ENCODE results near the gene NCAN.

DNA sequence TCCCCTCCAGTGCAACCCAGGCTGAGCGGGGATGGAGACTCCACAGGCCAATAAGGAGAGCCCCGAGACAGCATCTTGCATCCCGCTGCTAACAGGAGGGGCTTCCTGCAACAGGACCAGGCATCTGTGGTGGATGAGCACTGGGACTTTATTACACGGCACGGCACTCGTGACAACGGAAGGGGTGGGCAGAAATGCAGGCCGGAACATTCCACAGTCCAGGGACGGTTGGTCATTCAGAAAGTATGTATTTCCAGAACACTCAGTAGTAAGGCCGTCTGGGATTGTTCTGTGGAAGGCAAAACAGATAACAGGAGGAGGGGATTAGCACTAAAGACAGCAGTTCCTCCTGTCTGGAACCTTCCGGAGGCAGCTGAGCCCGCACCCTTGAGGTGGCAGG lies 64.6 kb downstream of the NCAN start:
- TF ChIP-seq CBX3 (IDR thresholded peaks at IDR 0.05; ENCODE audit: borderline replicate concordance in 1 of 2, low read length in 2 of 2) (no peak), MTA1 (IDR thresholded peaks at IDR 0.05; ENCODE audit: borderline replicate concordance) (no peak)

Data from K562 (cell line).